Panc1 (cell line): ENCODE results near the gene SULT1E1. TPM values are rescaled to one million over a fixed set of nuclear protein-coding genes. Genes with fewer than 3 reads are reported as not detected.

Experiments used
- ATAC-seq: fragments of 200-7000 bp; cut with Tn5 transposase; 2 replicates; pipeline ENCODE4 v1.9.1; 2020; ENCODE audit warnings: mild to moderate bottlenecking, moderate library complexity
- BruUV-seq: library from RNA; stranded (reverse); fragments of 400-500 nt; replicated peaks from 2 replicates; lab custom pipeline; 2021; lab: Mats Ljungman, UMichigan
- CTCF ChIA-PET: fragments of 300-600 bp; sonication (Branson Sonifier 250); formaldehyde crosslinking; loops from one replicate; lab custom pipeline; 2022; ENCODE audit warnings: antibody characterized with exemption; lab: Charles Lee
- POLR2A ChIA-PET: fragments of 300-600 bp; sonication (Branson Sonifier 250); formaldehyde crosslinking; loops from one replicate; lab custom pipeline; 2022; ENCODE audit warnings: antibody characterized with exemption; lab: Charles Lee
- DNase-seq: peaks from one replicate; pipeline ENCODE4 v3.0.0-alpha.2; 2010; ENCODE audit warnings: low read depth, low spot score
- H3K27ac ChIP-seq: 2 replicates; pipeline ENCODE4 v1.5.1; 2011; ENCODE audit warnings: mild to moderate bottlenecking, low read length, inconsistent platforms
- H3K27me3 ChIP-seq: fragments of 200-500 bp; sonication (Bioruptor generic); 2 replicates; pipeline ENCODE4 v1.6.0; 2014; ENCODE audit warnings: low read length, inconsistent platforms; ENCODE audit not compliant: control insufficient read depth, insufficient read depth
- H3K36me3 ChIP-seq: fragments of 200-500 bp; sonication (Bioruptor generic); 2 replicates; pipeline ENCODE4 v1.5.1; 2014; ENCODE audit warnings: inconsistent platforms, mild to moderate bottlenecking, low read length, moderate library complexity; ENCODE audit not compliant: control insufficient read depth, insufficient read depth
- H3K4me1 ChIP-seq: 2 replicates; pipeline ENCODE4 v1.5.1; 2011; ENCODE audit warnings: inconsistent platforms, mild to moderate bottlenecking, low read length, moderate library complexity; ENCODE audit not compliant: control insufficient read depth, insufficient read depth
- H3K4me3 ChIP-seq, 2 experiments: 2 replicates each; pipeline ENCODE4 v1.5.1; 2011 to 2012; ENCODE audit warnings: low read depth in 2 of 2, low read length in 2 of 2, mild to moderate bottlenecking in 2 of 2, inconsistent platforms in 1 of 2, moderate library complexity in 1 of 2
- H3K9me3 ChIP-seq: fragments of 200-500 bp; sonication (Bioruptor generic); 2 replicates; pipeline ENCODE4 v1.5.1; 2014; ENCODE audit warnings: low read depth, mild to moderate bottlenecking, inconsistent platforms, low read length, moderate library complexity; ENCODE audit not compliant: control insufficient read depth, insufficient read depth
- POLR2AphosphoS5 ChIP-seq: IDR thresholded peaks from 2 replicates; pipeline ENCODE4 v1.6.1; 2012; ENCODE audit warnings: mild to moderate bottlenecking, low read depth, low read length, moderate library complexity
- REST ChIP-seq, 2 experiments: IDR thresholded peaks; 2 replicates each; pipeline ENCODE4 v1.6.1; 2011 to 2012; ENCODE audit warnings: low read depth in 2 of 2, control low read depth in 1 of 2, low read length in 1 of 2, mild to moderate bottlenecking in 1 of 2, moderate library complexity in 1 of 2; ENCODE audit not compliant: insufficient read depth in 1 of 2
- SIN3A ChIP-seq: IDR thresholded peaks from 2 replicates; pipeline ENCODE4 v1.6.1; 2012; ENCODE audit warnings: low read depth, mild to moderate bottlenecking, low read length, moderate library complexity, borderline replicate concordance; ENCODE audit not compliant: insufficient read depth
- TCF7L2 ChIP-seq: IDR thresholded peaks from 2 replicates; pipeline ENCODE4 v1.6.1; 2011; ENCODE audit warnings: mild to moderate bottlenecking, low read depth, low read length, inconsistent platforms
- in situ Hi-C: cut with HindIII; loops from 2 replicates; pipeline ENCODE4 v1.10.0; 2016; ENCODE audit warnings: low sequenced_read_pairs, low pct_unique_long_range_greater_than_20kb
- intact Hi-C: fragments of 100-400 bp; cut with micrococcal nuclease; formaldehyde crosslinking; loops from one replicate; pipeline ENCODE4 v1.10.0; 2022; ENCODE audit not compliant: unreplicated experiment
- total RNA-seq: library from RNA; stranded (reverse); gene quantifications from one replicate; pipeline ENCODE4 v1.2.1, GENCODE V29; 2021; ENCODE audit not compliant: unreplicated experiment
- TF ChIP-seq, protein P1 (sequence below): fragments of 450-650 bp; IDR thresholded peaks from 2 replicates; pipeline ENCODE4 v1.5.1; 2017; ENCODE audit warnings: mild to moderate bottlenecking

SULT1E1 gene
- total RNA-seq, 1 experiment from 2014 or later = not detected

DNA sequence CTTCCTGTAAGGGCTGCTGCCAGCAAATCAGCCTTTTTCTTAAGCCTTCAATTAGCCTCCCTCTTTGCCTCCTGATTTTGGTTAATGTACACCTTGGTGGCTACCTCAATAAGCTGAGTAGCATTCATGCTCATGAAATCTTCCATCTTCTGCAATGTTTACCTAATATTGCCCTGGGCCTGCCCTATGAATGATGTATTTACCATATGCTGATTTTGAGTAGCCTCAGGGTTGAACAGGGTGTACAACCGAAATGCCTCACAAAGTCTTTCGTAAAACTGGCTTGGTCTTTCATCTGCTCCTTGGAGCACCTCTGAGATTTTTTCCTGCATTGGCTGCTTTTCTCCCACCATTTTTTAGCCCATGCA, 29.8 kb downstream of the SULT1E1 start:
- ATAC-seq (no peak), DNase-seq (no peak)
- Histone ChIP-seq H3K36me3 (no peaks in the 10 kb centered on the region), H3K9me3 (no peaks in the 10 kb centered on the region), H3K27ac (no peak overlapping the region), H3K4me3 (no peak overlapping the region), H3K4me1 (no peaks in the 10 kb centered on the region), H3K27me3 (no peaks in the 10 kb centered on the region)
- ChIA-PET CTCF (no interaction called here), POLR2A (no interaction called here)
- TF ChIP-seq, protein P1, sequence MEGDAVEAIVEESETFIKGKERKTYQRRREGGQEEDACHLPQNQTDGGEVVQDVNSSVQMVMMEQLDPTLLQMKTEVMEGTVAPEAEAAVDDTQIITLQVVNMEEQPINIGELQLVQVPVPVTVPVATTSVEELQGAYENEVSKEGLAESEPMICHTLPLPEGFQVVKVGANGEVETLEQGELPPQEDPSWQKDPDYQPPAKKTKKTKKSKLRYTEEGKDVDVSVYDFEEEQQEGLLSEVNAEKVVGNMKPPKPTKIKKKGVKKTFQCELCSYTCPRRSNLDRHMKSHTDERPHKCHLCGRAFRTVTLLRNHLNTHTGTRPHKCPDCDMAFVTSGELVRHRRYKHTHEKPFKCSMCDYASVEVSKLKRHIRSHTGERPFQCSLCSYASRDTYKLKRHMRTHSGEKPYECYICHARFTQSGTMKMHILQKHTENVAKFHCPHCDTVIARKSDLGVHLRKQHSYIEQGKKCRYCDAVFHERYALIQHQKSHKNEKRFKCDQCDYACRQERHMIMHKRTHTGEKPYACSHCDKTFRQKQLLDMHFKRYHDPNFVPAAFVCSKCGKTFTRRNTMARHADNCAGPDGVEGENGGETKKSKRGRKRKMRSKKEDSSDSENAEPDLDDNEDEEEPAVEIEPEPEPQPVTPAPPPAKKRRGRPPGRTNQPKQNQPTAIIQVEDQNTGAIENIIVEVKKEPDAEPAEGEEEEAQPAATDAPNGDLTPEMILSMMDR = no peak
- TF ChIP-seq REST (IDR thresholded peaks at IDR 0.05; ENCODE audit: insufficient read depth in 1 of 2, low read depth in 2 of 2, low read length in 1 of 2) (no peak), POLR2AphosphoS5 (no peak), SIN3A (no peak), TCF7L2 (no peak)
- no TSS peak for BruUV-seq
- in situ Hi-C loops (no loop called here), intact Hi-C loops (no loop called here)

DNA sequence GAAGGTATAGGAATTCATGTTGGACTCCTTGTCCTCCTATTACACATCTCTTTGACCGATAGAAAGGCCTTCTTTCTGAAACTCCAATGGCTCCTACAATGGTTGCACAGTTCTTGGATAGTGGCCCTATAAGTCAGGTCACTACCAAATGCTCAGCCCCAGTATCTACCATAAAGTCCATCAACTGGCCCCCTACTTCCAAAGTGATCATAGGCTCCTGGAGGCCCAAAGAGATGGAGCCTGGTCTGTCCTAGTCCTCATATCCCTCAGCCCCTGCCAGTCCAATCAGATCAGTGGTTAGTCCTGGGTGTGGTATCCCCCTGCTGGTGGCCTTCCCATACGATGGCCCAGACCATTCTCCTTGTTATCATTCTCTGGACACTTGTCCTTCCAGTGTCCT, 30.3 kb downstream of the SULT1E1 start:
- in situ Hi-C loops = no loop called here
- ChIA-PET POLR2A (no interaction called here), CTCF (no interaction called here)
- TF ChIP-seq POLR2AphosphoS5 = no peak
- TF ChIP-seq, protein P1 = no peak
- no peaks in the 10 kb centered on the region for H3K4me1 ChIP-seq
- H3K27me3 ChIP-seq = no peaks in the 10 kb centered on the region
- DNase-seq = no peak
- no peak for ATAC-seq
- no peaks in the 10 kb centered on the region for H3K9me3 ChIP-seq
- no TSS peak for BruUV-seq
- no peaks in the 10 kb centered on the region for H3K36me3 ChIP-seq
- H3K4me3 ChIP-seq = no peak overlapping the region
- intact Hi-C loops = no loop called here
- H3K27ac ChIP-seq = no peak overlapping the region

- H3K27ac ChIP-seq = no peak overlapping the region
- in situ Hi-C loops = no loop called here
- no peak for ATAC-seq
These were observed 31.1 kb downstream of the SULT1E1 start for GRCh38 chr4:69828828-69829227.

More at GRCh38 chr4:69828828-69829227, 31.1 kb downstream of the SULT1E1 start:
- Histone ChIP-seq H3K27me3 (no peaks in the 10 kb centered on the region), H3K36me3 (no peaks in the 10 kb centered on the region), H3K4me3 (no peak overlapping the region), H3K9me3 (no peaks in the 10 kb centered on the region), H3K4me1 (no peaks in the 10 kb centered on the region)
- TF ChIP-seq SIN3A = no peak
- no peak for TF ChIP-seq TCF7L2
- no peak for TF ChIP-seq POLR2AphosphoS5
- no peak for TF ChIP-seq REST (IDR thresholded peaks at IDR 0.05; ENCODE audit: insufficient read depth in 1 of 2, low read depth in 2 of 2, low read length in 1 of 2)
- TF ChIP-seq, protein P1 = no peak
- no TSS peak for BruUV-seq
- CTCF ChIA-PET = no interaction called here
- no peak for DNase-seq
- POLR2A ChIA-PET = no interaction called here
- intact Hi-C loops = no loop called here
